ENCODE results near the gene PPFIA3.
"Not testable (repeated sequence)": the region's sequence is repeated elsewhere in the genome, so short reads cannot be mapped to it uniquely, and the experiment has no call there.

Gene PPFIA3

GRCh38 chr19:49160450-49161189 lies 41.3 kb downstream of the PPFIA3 start:
- H3K27ac ChIP-seq (ENCODE audit: insufficient read depth, low read depth, low read length, poor library complexity, severe bottlenecking), result no peak overlapping the region
- 93 to 94% methylated on average over 13 of the region's 13 CpGs for WGBS, 2 experiments
- peaks cover 18% of the 10 kb centered on the region for H3K27me3 ChIP-seq (ENCODE audit: control insufficient read depth, insufficient read depth, low read length, poor library complexity, severe bottlenecking)
- H3K36me3 ChIP-seq (ENCODE audit: control insufficient read depth, insufficient read depth, low read length), result no peaks in the 10 kb centered on the region
- no peaks in the 10 kb centered on the region for H3K9me3 ChIP-seq (ENCODE audit: control insufficient read depth, low read length)
- H3K4me1 ChIP-seq (ENCODE audit: control insufficient read depth, insufficient read depth, low read length), result peaks cover 9% of the 10 kb centered on the region
- no peak overlapping the region for H3K4me3 ChIP-seq (ENCODE audit: insufficient read depth, low read depth, low read length)

- Histone ChIP-seq H3K27me3 (ENCODE audit: control insufficient read depth, insufficient read depth, low read length, poor library complexity, severe bottlenecking) (peaks cover 14% of the 10 kb centered on the region), H3K9me3 (ENCODE audit: control insufficient read depth, low read length) (no peaks in the 10 kb centered on the region), H3K27ac (ENCODE audit: insufficient read depth, low read depth, low read length, poor library complexity, severe bottlenecking) (no peak overlapping the region), H3K36me3 (ENCODE audit: control insufficient read depth, insufficient read depth, low read length) (no peaks in the 10 kb centered on the region), H3K4me1 (ENCODE audit: control insufficient read depth, insufficient read depth, low read length) (peaks cover 3% of the 10 kb centered on the region), H3K4me3 (ENCODE audit: insufficient read depth, low read depth, low read length) (no peak overlapping the region)
- 88 to 95% methylated on average over 4 of the region's 4 CpGs for WGBS, 2 experiments
Observed at GRCh38 chr19:49161987-49162386, 42.6 kb downstream of the PPFIA3 start.

GRCh38 chr19:49165111-49165750 lies 45.9 kb downstream of the PPFIA3 start:
- no peak overlapping the region for H3K27ac ChIP-seq (ENCODE audit: insufficient read depth, low read depth, low read length, poor library complexity, severe bottlenecking)
- no peaks in the 10 kb centered on the region for H3K27me3 ChIP-seq (ENCODE audit: control insufficient read depth, insufficient read depth, low read length, poor library complexity, severe bottlenecking)
- no peaks in the 10 kb centered on the region for H3K36me3 ChIP-seq (ENCODE audit: control insufficient read depth, insufficient read depth, low read length)
- 84 to 85% methylated on average over 24 of the region's 24 CpGs for WGBS, 2 experiments
- no peak overlapping the region for H3K4me3 ChIP-seq (ENCODE audit: insufficient read depth, low read depth, low read length)
- H3K9me3 ChIP-seq (ENCODE audit: control insufficient read depth, low read length), result no peaks in the 10 kb centered on the region
- H3K4me1 ChIP-seq (ENCODE audit: control insufficient read depth, insufficient read depth, low read length), result peaks cover 3% of the 10 kb centered on the region

GRCh38 chr19:49165865-49166301 lies 46.5 kb downstream of the PPFIA3 start:
- Histone ChIP-seq H3K9me3 (ENCODE audit: control insufficient read depth, low read length) (no peaks in the 10 kb centered on the region), H3K27me3 (ENCODE audit: control insufficient read depth, insufficient read depth, low read length, poor library complexity, severe bottlenecking) (no peaks in the 10 kb centered on the region), H3K27ac (ENCODE audit: insufficient read depth, low read depth, low read length, poor library complexity, severe bottlenecking) (no peak overlapping the region), H3K4me1 (ENCODE audit: control insufficient read depth, insufficient read depth, low read length) (peaks cover 3% of the 10 kb centered on the region), H3K36me3 (ENCODE audit: control insufficient read depth, insufficient read depth, low read length) (no peaks in the 10 kb centered on the region), H3K4me3 (ENCODE audit: insufficient read depth, low read depth, low read length) (no peak overlapping the region)
- WGBS, 2 experiments, result 69 to 70% methylated on average over 30 of the region's 30 CpGs

- 91% methylated on average over 25 of the region's 25 CpGs for WGBS, 2 experiments
- no peak overlapping the region for H3K27ac ChIP-seq (ENCODE audit: insufficient read depth, low read depth, low read length, poor library complexity, severe bottlenecking)
Observed at GRCh38 chr19:49167857-49168409, 48.6 kb downstream of the PPFIA3 start.

GRCh38 chr19:49168421-49168820 lies 49.1 kb downstream of the PPFIA3 start:
- 94 to 95% methylated on average over 23 of the region's 23 CpGs for WGBS, 2 experiments
- Histone ChIP-seq H3K4me3 (ENCODE audit: insufficient read depth, low read depth, low read length) (no peak overlapping the region), H3K36me3 (ENCODE audit: control insufficient read depth, insufficient read depth, low read length) (no peaks in the 10 kb centered on the region), H3K27me3 (ENCODE audit: control insufficient read depth, insufficient read depth, low read length, poor library complexity, severe bottlenecking) (no peaks in the 10 kb centered on the region), H3K27ac (ENCODE audit: insufficient read depth, low read depth, low read length, poor library complexity, severe bottlenecking) (no peak overlapping the region), H3K9me3 (ENCODE audit: control insufficient read depth, low read length) (no peaks in the 10 kb centered on the region), H3K4me1 (ENCODE audit: control insufficient read depth, insufficient read depth, low read length) (peaks cover 3% of the 10 kb centered on the region)

More at GRCh38 chr19:49167857-49168409, 48.6 kb downstream of the PPFIA3 start:
- Histone ChIP-seq H3K36me3 (ENCODE audit: control insufficient read depth, insufficient read depth, low read length) (no peaks in the 10 kb centered on the region), H3K27me3 (ENCODE audit: control insufficient read depth, insufficient read depth, low read length, poor library complexity, severe bottlenecking) (no peaks in the 10 kb centered on the region), H3K9me3 (ENCODE audit: control insufficient read depth, low read length) (no peaks in the 10 kb centered on the region), H3K4me1 (ENCODE audit: control insufficient read depth, insufficient read depth, low read length) (peaks cover 3% of the 10 kb centered on the region), H3K4me3 (ENCODE audit: insufficient read depth, low read depth, low read length) (no peak overlapping the region)

GRCh38 chr19:49173198-49173597 lies 53.9 kb downstream of the PPFIA3 start:
- Histone ChIP-seq H3K27ac (ENCODE audit: insufficient read depth, low read depth, low read length, poor library complexity, severe bottlenecking) (no peak overlapping the region), H3K27me3 (ENCODE audit: control insufficient read depth, insufficient read depth, low read length, poor library complexity, severe bottlenecking) (no peaks in the 10 kb centered on the region), H3K36me3 (ENCODE audit: control insufficient read depth, insufficient read depth, low read length) (no peaks in the 10 kb centered on the region), H3K4me3 (ENCODE audit: insufficient read depth, low read depth, low read length) (no peak overlapping the region), H3K9me3 (ENCODE audit: control insufficient read depth, low read length) (no peaks in the 10 kb centered on the region), H3K4me1 (ENCODE audit: control insufficient read depth, insufficient read depth, low read length) (no peaks in the 10 kb centered on the region)
- 92 to 97% methylated on average over 2 of the region's 2 CpGs for WGBS, 2 experiments

- H3K9me3 ChIP-seq (ENCODE audit: control insufficient read depth, low read length), result no peaks in the 10 kb centered on the region
- H3K27ac ChIP-seq (ENCODE audit: insufficient read depth, low read depth, low read length, poor library complexity, severe bottlenecking), result no peak overlapping the region
- 86 to 91% methylated on average over 4 of the region's 4 CpGs for WGBS, 2 experiments
- H3K36me3 ChIP-seq (ENCODE audit: control insufficient read depth, insufficient read depth, low read length), result no peaks in the 10 kb centered on the region
- H3K27me3 ChIP-seq (ENCODE audit: control insufficient read depth, insufficient read depth, low read length, poor library complexity, severe bottlenecking), result no peaks in the 10 kb centered on the region
- no peak overlapping the region for H3K4me3 ChIP-seq (ENCODE audit: insufficient read depth, low read depth, low read length)
- no peaks in the 10 kb centered on the region for H3K4me1 ChIP-seq (ENCODE audit: control insufficient read depth, insufficient read depth, low read length)
Observed at GRCh38 chr19:49180659-49181058, 61.3 kb downstream of the PPFIA3 start.

- not testable (repeated sequence) for H3K9me3 ChIP-seq (ENCODE audit: control insufficient read depth, low read length); H3K36me3 ChIP-seq (ENCODE audit: control insufficient read depth, insufficient read depth, low read length); H3K4me3 ChIP-seq (ENCODE audit: insufficient read depth, low read depth, low read length); H3K4me1 ChIP-seq (ENCODE audit: control insufficient read depth, insufficient read depth, low read length); H3K27ac ChIP-seq (ENCODE audit: insufficient read depth, low read depth, low read length, poor library complexity, severe bottlenecking); H3K27me3 ChIP-seq (ENCODE audit: control insufficient read depth, insufficient read depth, low read length, poor library complexity, severe bottlenecking)
- WGBS, 2 experiments, result 93 to 95% methylated on average over 20 of the region's 20 CpGs
Observed at GRCh38 chr19:49182010-49182847, 62.9 kb downstream of the PPFIA3 start.

All from ectodermal cell (in vitro differentiated cells).